T-helper 22 cell (primary cell): Measurements from ENCODE around the gene SRSF4.
"Not testable (repeated sequence)": the region's sequence is repeated elsewhere in the genome, so short reads cannot be mapped to it uniquely, and the experiment has no call there.

Source experiments
- DNase-seq: peaks from one replicate; pipeline ENCODE4 v3.0.0-alpha.2; 2020; ENCODE audit warnings: low read depth

The SRSF4 gene

GRCh38 chr1:29124366-29125236, 57.1 kb downstream of the SRSF4 start:
- DNase-seq = no peak

DNA sequence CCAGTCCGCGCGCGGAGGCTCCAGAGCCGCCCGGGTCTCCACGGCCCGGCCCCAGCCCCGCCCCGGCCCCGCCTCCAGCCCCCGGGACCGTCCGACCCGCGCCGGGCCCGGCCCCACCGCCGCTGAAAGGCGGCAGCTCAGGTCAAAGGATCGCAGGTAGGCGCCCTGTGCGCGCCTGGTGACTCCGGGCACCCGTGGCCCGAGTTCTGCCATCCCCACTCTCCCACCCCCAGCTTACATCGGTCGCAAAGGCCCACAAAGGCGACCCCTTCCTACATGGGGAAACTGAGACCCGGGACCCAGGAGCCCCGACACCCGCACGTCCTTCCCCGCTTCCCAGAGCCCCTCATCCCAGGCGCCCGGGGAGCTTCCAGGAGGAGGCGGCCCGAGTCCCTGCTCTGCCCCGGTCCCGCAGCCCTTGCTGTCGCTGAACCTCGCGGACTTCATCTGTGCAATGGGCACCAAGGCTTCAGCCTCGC, 57.8 kb downstream of the SRSF4 start, which contains the start of gene TMEM200B:
TMEM200B (minus strand) TSS at position 17 of the 479 bp plus-strand sequence. CDS start 2,075 bp downstream, outside the sequence.
- no peak for DNase-seq

- no peak for DNase-seq
These were observed 58.4 kb downstream of the SRSF4 start for GRCh38 chr1:29123053-29123886.

- DNase-seq = no peak
These were observed 59.0 kb downstream of the SRSF4 start for GRCh38 chr1:29122682-29123052.

DNA sequence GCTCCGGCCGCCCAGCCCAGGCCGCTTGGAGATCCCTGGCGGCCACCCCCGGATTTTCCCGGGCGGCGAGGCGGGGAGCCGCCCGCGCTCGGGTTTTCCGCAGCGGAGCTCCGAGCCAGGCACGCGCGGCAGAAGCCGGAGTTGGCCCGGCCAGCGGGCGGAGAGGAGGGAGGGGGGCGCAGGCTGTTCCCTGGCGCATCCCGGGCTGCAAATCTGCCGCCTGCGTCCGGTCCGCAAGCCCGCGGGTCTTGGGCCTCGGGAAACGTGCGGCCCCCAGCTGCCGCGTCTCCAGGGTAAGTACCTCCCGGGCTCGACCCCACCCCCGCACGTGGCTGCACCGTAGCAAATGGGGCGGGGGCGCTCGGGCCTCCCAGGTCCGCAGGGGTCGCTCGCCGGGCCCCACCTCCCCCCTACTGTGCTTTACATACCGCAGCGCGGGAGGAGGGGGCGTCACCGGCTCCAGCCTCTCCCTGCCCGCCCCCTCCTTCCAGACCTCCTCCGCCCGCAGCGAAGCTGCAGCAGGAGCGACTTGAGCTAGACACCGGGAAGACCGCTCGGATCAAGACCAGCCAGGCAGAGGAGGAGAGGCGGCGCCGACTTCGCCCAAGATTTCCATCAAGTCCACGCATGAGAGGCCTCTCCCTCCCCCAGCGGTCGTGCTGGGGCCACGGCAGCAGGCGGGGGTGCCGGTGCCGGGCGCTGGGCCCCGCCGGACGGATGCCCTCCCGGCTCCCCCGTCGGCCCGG, 59.6 kb downstream of the SRSF4 start:
- no peak for DNase-seq

DNA sequence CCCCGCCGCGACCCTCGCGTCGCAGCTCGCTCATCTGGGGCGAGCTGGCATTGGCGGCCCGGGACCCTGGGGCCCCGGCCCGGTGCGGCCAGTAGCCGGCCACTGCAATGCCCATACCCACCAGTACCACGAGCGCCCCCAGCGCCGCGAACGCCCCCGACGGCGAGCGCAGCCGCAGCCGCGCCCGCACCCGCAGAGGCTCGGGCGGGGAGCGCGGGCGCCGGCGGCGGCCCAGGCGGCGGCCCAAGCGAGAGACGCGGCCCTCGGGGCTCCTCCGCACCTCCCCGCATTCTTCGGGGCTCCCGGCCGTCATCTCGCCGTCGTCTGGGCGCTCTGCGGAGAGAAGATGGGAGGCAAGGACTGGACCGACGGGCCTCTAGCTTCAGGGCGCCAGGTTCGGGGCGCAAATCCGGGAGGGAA, 60.2 kb downstream of the SRSF4 start:
- DNase-seq = no peak

DNA sequence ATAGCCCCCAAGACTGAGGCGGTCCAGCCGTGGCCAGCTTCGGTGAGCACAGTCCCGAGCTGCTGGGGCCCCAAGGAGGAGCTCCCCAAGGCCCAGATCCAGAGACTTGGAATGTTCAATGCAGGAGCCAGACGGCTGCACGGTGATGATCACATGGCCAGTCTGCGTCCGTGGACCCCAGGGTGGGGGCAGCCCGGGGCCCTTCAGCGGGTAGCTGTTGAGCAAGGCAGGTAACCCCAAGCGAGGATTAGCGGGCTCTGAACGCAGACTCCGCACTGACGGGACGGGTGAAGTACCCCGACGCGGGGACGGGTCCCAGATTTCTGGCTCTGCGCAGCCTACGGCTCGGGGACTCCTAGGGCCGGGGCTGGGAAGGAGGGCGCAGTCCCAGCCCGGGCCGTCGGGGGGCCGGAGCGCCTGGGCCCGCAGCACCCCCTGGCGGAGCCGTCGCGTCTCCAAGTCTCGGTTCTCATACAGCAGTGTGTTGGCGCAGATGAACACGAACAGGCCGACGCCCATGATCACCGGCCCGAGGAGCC, 60.7 kb downstream of the SRSF4 start:
- peak; percentile 25 for DNase-seq

GRCh38 chr1:29120367-29120766, 61.3 kb downstream of the SRSF4 start:
- DNase-seq = no peak

DNA sequence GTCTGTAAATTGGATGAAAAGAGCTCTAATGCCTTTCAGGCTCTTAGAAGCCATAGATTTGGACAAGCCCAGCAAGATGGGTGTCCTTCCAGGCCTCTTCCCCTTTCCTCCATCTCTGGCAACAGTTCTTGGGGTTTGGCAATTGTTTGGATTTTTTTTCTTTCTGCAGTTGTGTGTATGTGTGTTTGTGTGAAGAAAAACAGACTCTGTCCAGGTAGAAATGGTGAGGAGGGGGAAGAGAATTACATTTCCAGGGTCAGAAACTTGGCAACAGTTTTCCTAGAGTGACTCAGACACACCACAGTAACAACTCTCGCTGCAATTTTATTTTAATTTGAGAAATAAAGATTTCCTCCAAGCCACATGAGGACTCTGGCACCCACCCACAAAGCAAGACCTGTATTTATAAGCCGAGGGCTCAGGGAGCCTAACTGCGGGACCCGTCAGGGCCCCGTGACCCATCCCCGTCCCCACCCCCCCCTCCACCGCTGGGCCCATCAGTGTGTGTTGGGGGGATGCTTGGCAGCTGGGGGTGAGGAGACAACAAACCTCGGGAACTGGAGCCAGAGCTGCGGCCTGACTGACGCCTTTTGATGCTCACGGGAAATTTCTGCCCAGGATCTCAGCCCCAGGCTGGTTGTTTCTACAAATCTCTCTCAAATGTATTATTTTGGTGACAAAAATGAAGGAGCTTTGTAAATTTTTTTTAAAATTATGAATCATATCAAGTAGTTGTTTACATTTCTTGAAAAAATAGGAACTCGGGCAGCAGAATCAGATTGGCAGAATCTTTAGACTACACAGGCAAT, 62.4 kb downstream of the SRSF4 start:
- no peak for DNase-seq

- DNase-seq = no peak
These were observed 64.3 kb downstream of the SRSF4 start for GRCh38 chr1:29117381-29117780.

- DNase-seq = no peak
These were observed 67.0 kb downstream of the SRSF4 start for GRCh38 chr1:29114654-29115053.

- DNase-seq = no peak
These were observed 68.1 kb downstream of the SRSF4 start for GRCh38 chr1:29113413-29114117.

GRCh38 chr1:29112705-29113412, 68.8 kb downstream of the SRSF4 start:
- no peak for DNase-seq

DNA sequence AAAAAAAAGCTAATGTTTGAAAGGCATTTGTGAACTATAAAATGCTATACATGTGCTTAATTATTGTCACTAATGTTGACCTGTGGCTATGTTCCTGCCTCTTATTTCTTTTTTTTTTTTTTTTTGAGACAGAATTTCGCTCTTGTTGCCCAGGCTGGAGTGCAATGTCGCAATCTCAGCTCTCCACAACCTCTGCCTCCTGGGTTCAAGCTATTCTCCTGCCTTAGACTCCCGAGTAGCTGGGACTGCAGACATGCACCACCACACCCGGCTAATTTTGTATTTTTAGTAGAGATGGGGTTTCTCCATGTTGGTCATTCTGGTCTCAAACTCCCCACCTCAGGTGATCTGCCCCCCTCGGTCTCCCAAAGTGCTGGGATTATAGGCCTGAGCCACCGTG, 73.7 kb downstream of the SRSF4 start:
- not testable (repeated sequence) for DNase-seq

- no peak for DNase-seq
These were observed 75.9 kb downstream of the SRSF4 start for GRCh38 chr1:29105822-29106221.

GRCh38 chr1:29100487-29100886, 81.2 kb downstream of the SRSF4 start:
- no peak for DNase-seq

DNA sequence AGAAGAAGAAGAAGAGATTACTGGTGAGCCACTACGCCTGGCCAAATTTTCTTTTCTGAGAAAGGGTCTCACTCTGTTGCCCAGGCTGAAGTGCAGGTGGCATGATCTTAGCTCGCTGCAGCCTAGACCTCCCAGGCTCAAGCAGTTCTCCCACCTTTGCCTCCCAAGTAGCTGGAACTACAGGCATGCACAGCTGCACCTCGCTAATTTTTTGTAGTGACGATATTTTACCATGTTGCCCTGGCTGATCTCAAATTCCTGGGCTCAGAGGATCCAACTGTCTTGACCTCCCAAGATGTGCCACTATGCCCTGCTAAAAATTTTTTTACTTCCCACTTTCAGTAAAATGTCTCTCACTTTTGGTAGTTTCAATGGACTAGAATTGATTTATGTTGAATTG, 82.4 kb downstream of the SRSF4 start:
- DNase-seq = no peak
